Duodenal mucosa (tissue), 2 donors: ENCODE data around the gene FARS2.
"Not testable (repeated sequence)": the region's sequence is repeated elsewhere in the genome, so short reads cannot be mapped to it uniquely, and the experiment has no call there.

ENCODE experiments used
- H3K27ac ChIP-seq: one replicate; pipeline ENCODE4 v1.7.0; 2013; ENCODE audit warnings: low read depth, low read length
- H3K27me3 ChIP-seq, 2 donors: one replicate each; pipeline ENCODE4 v1.7.0; 2013; ENCODE audit warnings: low read length in 2 of 2, control low read depth in 1 of 2; ENCODE audit not compliant: insufficient read depth in 2 of 2, control insufficient read depth in 1 of 2
- H3K36me3 ChIP-seq, 2 donors: one replicate each; pipeline ENCODE4 v1.7.0; 2013; ENCODE audit warnings: low read length in 2 of 2, control low read depth in 1 of 2; ENCODE audit not compliant: insufficient read depth in 2 of 2, control insufficient read depth in 1 of 2
- H3K4me1 ChIP-seq, 2 donors: one replicate each; pipeline ENCODE4 v1.7.0; 2013; ENCODE audit warnings: low read length in 2 of 2, control low read depth in 1 of 2; ENCODE audit not compliant: insufficient read depth in 2 of 2, control insufficient read depth in 1 of 2
- H3K4me3 ChIP-seq, 2 donors: one replicate each; pipeline ENCODE4 v1.7.0; 2013; ENCODE audit warnings: low read length in 2 of 2, low read depth in 1 of 2
- H3K9ac ChIP-seq, 2 donors: one replicate each; pipeline ENCODE4 v1.7.0; 2013; ENCODE audit warnings: low read length in 2 of 2, low read depth in 1 of 2
- H3K9me3 ChIP-seq, 2 donors: one replicate each; pipeline ENCODE4 v1.7.0; 2013; ENCODE audit warnings: low read length in 2 of 2, control low read depth in 1 of 2; ENCODE audit not compliant: control insufficient read depth in 1 of 2

FARS2 gene

GRCh38 chr6:5693225-5694145, 432.2 kb downstream of the FARS2 start:
- no peak overlapping the region for H3K27ac ChIP-seq
- H3K9me3 ChIP-seq = no peaks in the 10 kb centered on the region
- H3K9ac ChIP-seq = no peak overlapping the region
- no peak overlapping the region for H3K4me3 ChIP-seq
- H3K27me3 ChIP-seq = no peaks in the 10 kb centered on the region
- H3K36me3 ChIP-seq = no peaks in the 10 kb centered on the region
- no peaks in the 10 kb centered on the region for H3K4me1 ChIP-seq

DNA sequence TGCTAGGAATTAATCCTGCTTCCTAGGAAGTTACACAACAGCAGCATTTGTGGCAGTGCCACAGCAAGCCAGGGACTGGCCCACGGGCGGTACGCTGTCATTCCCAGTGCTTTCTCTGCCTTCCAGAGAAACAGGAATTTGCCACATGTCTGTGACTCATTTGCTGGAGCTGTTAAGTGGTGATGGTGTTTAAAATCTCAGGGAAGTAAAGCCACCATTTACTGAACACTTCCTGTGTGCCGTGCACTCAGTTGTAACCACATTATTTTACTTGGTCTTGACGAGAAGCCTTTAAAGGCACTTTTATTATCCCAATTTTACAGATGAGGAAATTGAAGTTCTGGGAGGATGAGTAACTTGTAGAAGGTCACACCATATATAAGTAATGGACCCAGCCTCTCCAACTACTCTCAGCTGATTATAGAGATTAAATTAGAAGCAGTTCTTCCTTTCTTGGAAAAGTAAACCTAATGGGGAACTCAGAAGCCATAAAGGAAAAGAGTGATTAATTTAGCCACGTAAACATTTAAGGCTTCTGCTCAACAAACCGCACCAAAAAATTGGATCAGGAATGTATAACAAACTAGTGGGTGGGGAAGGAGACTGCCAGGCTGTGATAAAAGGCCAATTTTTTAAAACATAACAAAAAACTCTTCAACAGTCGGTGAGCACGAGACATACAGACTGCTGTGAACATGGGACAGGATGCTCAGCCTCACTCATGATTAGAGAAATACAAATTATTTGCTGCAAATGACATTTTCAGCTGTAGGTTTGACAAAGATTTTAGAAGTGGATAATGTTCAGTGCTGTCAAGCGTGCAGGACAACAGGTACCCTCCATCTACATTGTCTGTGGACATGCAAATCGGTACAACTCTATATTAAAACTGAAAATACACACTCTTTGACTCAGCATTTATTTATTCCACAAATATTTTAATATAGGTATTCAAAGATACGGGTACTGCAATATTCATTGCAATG, 434.2 kb downstream of the FARS2 start:
- Histone ChIP-seq H3K9ac (no peak overlapping the region), H3K27me3 (no peaks in the 10 kb centered on the region), H3K27ac (no peak overlapping the region), H3K4me3 (no peak overlapping the region), H3K36me3 (no peaks in the 10 kb centered on the region), H3K9me3 (no peaks in the 10 kb centered on the region), H3K4me1 (no peaks in the 10 kb centered on the region)

- Histone ChIP-seq H3K4me1 (no peaks in the 10 kb centered on the region), H3K36me3 (no peaks in the 10 kb centered on the region), H3K9ac (no peak overlapping the region), H3K4me3 (no peak overlapping the region), H3K27me3 (no peaks in the 10 kb centered on the region), H3K9me3 (no peaks in the 10 kb centered on the region), H3K27ac (no peak overlapping the region)
Measured at GRCh38 chr6:5697508-5697907, 436.2 kb downstream of the FARS2 start.

DNA sequence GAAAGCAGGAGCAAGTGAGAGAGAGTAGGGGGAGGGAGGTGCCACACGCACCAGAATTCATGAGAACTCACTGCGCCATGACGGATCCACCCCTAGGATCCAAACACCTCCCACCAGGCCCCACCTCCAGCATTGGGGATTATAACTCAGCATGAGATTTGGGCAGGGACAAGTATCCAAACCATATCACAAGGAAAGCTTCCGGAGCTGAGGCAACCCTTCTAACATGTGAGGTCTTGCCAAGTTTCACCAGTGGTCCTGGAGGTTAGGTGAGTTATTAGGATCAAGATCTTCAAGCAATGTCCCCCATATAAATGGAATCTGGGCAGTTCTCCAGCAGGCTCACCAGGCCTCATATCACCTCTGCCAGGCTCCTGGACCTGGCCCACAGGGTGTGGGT, 437.0 kb downstream of the FARS2 start:
- H3K9ac ChIP-seq = no peak overlapping the region
- H3K4me3 ChIP-seq = no peak overlapping the region
- H3K27ac ChIP-seq = no peak overlapping the region
- no peaks in the 10 kb centered on the region for H3K9me3 ChIP-seq
- no peaks in the 10 kb centered on the region for H3K36me3 ChIP-seq
- H3K4me1 ChIP-seq = no peaks in the 10 kb centered on the region
- H3K27me3 ChIP-seq = no peaks in the 10 kb centered on the region

GRCh38 chr6:5699064-5699463, 437.8 kb downstream of the FARS2 start:
- not testable (repeated sequence) for H3K4me3 ChIP-seq, H3K27ac ChIP-seq, H3K9me3 ChIP-seq, H3K9ac ChIP-seq, H3K4me1 ChIP-seq, H3K27me3 ChIP-seq, H3K36me3 ChIP-seq

- no peak overlapping the region for H3K4me3 ChIP-seq
- no peaks in the 10 kb centered on the region for H3K27me3 ChIP-seq
- no peak overlapping the region for H3K9ac ChIP-seq
- H3K27ac ChIP-seq = no peak overlapping the region
- H3K9me3 ChIP-seq = no peaks in the 10 kb centered on the region
- H3K4me1 ChIP-seq = no peaks in the 10 kb centered on the region
- H3K36me3 ChIP-seq = no peaks in the 10 kb centered on the region
Measured at GRCh38 chr6:5701174-5701573, 439.9 kb downstream of the FARS2 start.

- Histone ChIP-seq H3K9me3 (no peaks in the 10 kb centered on the region), H3K9ac (no peak overlapping the region), H3K27me3 (no peaks in the 10 kb centered on the region), H3K4me1 (no peaks in the 10 kb centered on the region), H3K4me3 (no peak overlapping the region), H3K27ac (no peak overlapping the region), H3K36me3 (no peaks in the 10 kb centered on the region)
Measured at GRCh38 chr6:5704708-5705107, 443.4 kb downstream of the FARS2 start.

DNA sequence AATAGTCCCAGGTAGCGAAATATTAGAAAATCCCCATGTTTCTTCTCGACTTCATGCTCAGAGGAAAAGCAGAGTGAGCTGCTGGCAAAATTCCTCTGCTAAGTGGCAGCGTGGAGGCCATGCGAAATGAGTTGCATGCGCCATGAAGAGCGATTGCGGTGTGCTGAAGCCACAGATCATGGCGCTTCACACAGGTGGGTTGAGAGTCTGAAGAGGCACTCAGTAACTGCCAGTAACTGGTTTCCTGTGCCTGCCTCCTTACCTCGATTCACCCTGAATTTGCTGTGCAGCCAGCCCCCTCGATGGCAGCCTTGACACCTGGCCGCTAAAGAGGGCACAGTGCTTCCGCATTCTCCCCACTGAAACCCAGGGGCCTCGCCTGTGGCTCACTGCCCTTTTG, 443.9 kb downstream of the FARS2 start:
- no peaks in the 10 kb centered on the region for H3K27me3 ChIP-seq
- H3K9ac ChIP-seq = no peak overlapping the region
- no peak overlapping the region for H3K4me3 ChIP-seq
- no peaks in the 10 kb centered on the region for H3K36me3 ChIP-seq
- H3K9me3 ChIP-seq = no peaks in the 10 kb centered on the region
- H3K4me1 ChIP-seq = no peaks in the 10 kb centered on the region
- H3K27ac ChIP-seq = no peak overlapping the region

- no peaks in the 10 kb centered on the region for H3K9me3 ChIP-seq
- no peaks in the 10 kb centered on the region for H3K27me3 ChIP-seq
- H3K36me3 ChIP-seq = no peaks in the 10 kb centered on the region
- no peak overlapping the region for H3K4me3 ChIP-seq
- H3K4me1 ChIP-seq = no peaks in the 10 kb centered on the region
- H3K27ac ChIP-seq = no peak overlapping the region
- H3K9ac ChIP-seq = no peak overlapping the region
Measured at GRCh38 chr6:5706124-5707033, 445.1 kb downstream of the FARS2 start.
